Ammon's horn (tissue), 1 donor: ENCODE results near the gene KMT2E.
"Not testable (repeated sequence)": the region's sequence is repeated elsewhere in the genome, so short reads cannot be mapped to it uniquely, and the experiment has no call there.

Experiments
- DNase-seq: peaks from one replicate; pipeline ENCODE4 v3.0.0-alpha.2; 2016; ENCODE audit warnings: low spot score

The KMT2E gene

GRCh38 chr7:105013816-105014692, at the start of gene KMT2E:
Gene KMT2E, plus strand, starts transcription at chr7:105014205. Its CDS starts 26,748 bp downstream, at chr7:105040953.
- DNase-seq, result peak; percentile 86

- DNase-seq, result no peak
These were observed 49.3 kb upstream of the KMT2E start for GRCh38 chr7:104964626-104965236.

- DNase-seq, result no peak
These were observed 48.0 kb upstream of the KMT2E start for GRCh38 chr7:104966022-104966421.

GRCh38 chr7:104967088-104967487, 46.9 kb upstream of the KMT2E start:
- no peak for DNase-seq

- DNase-seq, result no peak
These were observed 46.4 kb upstream of the KMT2E start for GRCh38 chr7:104967595-104967994.

- no peak for DNase-seq
These were observed 45.4 kb upstream of the KMT2E start for GRCh38 chr7:104968648-104969047.

- no peak for DNase-seq
These were observed 44.8 kb upstream of the KMT2E start for GRCh38 chr7:104969183-104969582.

- DNase-seq, result no peak
These were observed 42.5 kb upstream of the KMT2E start for GRCh38 chr7:104971290-104972071.

GRCh38 chr7:104972500-104972899, 41.5 kb upstream of the KMT2E start:
- DNase-seq, result no peak

- DNase-seq, result no peak
These were observed 40.8 kb upstream of the KMT2E start for GRCh38 chr7:104973227-104973626.

GRCh38 chr7:104973909-104974415, 40.0 kb upstream of the KMT2E start:
- DNase-seq, result no peak

- DNase-seq, result not testable (repeated sequence)
These were observed 38.5 kb upstream of the KMT2E start for GRCh38 chr7:104975553-104975952.

- DNase-seq, result peak; percentile 47
These were observed 36.9 kb upstream of the KMT2E start for GRCh38 chr7:104976966-104977636.

- peak; percentile 55 for DNase-seq
These were observed 35.5 kb upstream of the KMT2E start for GRCh38 chr7:104978460-104978859.

- DNase-seq, result no peak
These were observed 34.7 kb upstream of the KMT2E start for GRCh38 chr7:104979167-104979841.

- DNase-seq, result no peak
These were observed 33.6 kb upstream of the KMT2E start for GRCh38 chr7:104980440-104980839.

- peak; percentile 47 for DNase-seq
These were observed 32.9 kb upstream of the KMT2E start for GRCh38 chr7:104980841-104981671.

- no peak for DNase-seq
These were observed 32.4 kb upstream of the KMT2E start for GRCh38 chr7:104981672-104982037.

- no peak for DNase-seq
These were observed 31.5 kb upstream of the KMT2E start for GRCh38 chr7:104982308-104983075.
